Measurements from ENCODE around the gene CDKL5. TPM values are rescaled to one million over a fixed set of nuclear protein-coding genes. Genes with fewer than 3 reads are reported as not detected.

Gene CDKL5
- total RNA-seq, result 0.46 and 0.76 TPM in 2 replicates

- H3K4me1 Mint-ChIP-seq (ENCODE audit: low read depth), result peaks cover 9% of the 10 kb centered on the region
- intact Hi-C loops (cut with micrococcal nuclease), result loop anchor here (1.0 to 10.0 kb wide), 4 partner anchors 250 to 919 kb away; partner anchors contain the start of genes PDHA1 and PHKA2
- DNase-seq (ENCODE audit: low spot score), result peak; percentile 92
- H3K4me3 Mint-ChIP-seq (ENCODE audit: low read depth), result peak within 1 kb of the TSS; percentile 81
- H3K9me3 Mint-ChIP-seq, result no peaks in the 10 kb centered on the region
- H3K27ac Mint-ChIP-seq, result no peak within 1 kb of the TSS
- H3K36me3 Mint-ChIP-seq (ENCODE audit: low read depth), result no peaks in the 10 kb centered on the region
- H3K27me3 Mint-ChIP-seq (ENCODE audit: low read depth), result peaks cover 23% of the 10 kb centered on the region
Observed at GRCh38 chrX:18425199-18426003, at the start of gene CDKL5. Gene CDKL5, plus strand, starts transcription at chrX:18425608. Its CDS starts 81,489 bp downstream, at chrX:18507097.

DNA sequence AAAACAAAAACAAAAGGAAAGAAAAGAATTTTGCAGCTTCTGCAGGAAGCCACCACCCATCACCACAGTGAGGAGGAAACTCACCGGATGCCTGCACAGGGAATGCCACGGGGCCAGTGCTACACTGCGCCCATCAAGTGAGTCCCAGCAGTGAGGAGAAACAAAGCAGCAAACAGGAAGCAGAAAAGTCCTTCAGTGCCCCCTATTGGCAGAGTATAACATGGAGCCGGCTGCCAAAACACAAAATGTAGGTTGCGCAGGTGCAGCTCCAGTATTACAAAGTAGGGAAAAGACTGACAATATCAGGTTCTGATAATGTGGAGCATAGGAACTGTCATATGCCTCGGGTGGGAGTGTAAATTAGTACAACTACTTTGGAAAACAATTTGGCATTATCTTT lies 47.6 kb upstream of the CDKL5 start:
- H3K9me3 Mint-ChIP-seq, result no peaks in the 10 kb centered on the region
- H3K36me3 Mint-ChIP-seq (ENCODE audit: low read depth), result no peaks in the 10 kb centered on the region
- H3K4me3 Mint-ChIP-seq (ENCODE audit: low read depth), result no peak overlapping the region
- no peak for DNase-seq (ENCODE audit: low spot score)
- no peak overlapping the region for H3K27ac Mint-ChIP-seq
- H3K27me3 Mint-ChIP-seq (ENCODE audit: low read depth), result peaks cover 2% of the 10 kb centered on the region
- intact Hi-C loops (cut with micrococcal nuclease), result loop anchor here (10.0 kb wide), 1 partner anchor 433 kb away; no protein-coding TSS in a partner anchor
- peaks cover 2% of the 10 kb centered on the region for H3K4me1 Mint-ChIP-seq (ENCODE audit: low read depth)

DNA sequence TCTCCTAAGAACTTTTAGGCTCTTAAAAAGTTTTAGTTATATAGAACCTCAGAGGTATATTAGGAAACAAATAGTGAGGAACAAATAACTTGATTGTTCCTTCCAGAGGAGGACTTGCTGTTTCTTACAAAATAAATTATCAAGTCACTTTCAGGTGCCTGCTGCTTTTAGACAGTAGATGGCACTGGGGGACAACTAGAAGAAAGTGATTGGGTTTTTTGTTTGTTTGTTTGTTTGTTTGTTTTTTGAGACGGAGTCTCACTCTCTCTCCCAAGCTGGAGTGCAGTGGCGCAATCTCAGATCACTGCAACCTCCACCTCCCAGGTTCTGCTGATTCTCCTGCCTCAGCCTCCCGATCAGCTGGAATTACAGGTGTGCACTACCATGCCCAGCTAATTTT lies 35.4 kb upstream of the CDKL5 start:
- intact Hi-C loops (cut with micrococcal nuclease), result no loop called here
- Mint-ChIP-seq H3K9me3 (no peaks in the 10 kb centered on the region), H3K36me3 (ENCODE audit: low read depth) (no peaks in the 10 kb centered on the region), H3K27ac (no peak overlapping the region), H3K4me1 (ENCODE audit: low read depth) (peaks cover 2% of the 10 kb centered on the region), H3K4me3 (ENCODE audit: low read depth) (no peak overlapping the region), H3K27me3 (ENCODE audit: low read depth) (no peaks in the 10 kb centered on the region)
- no peak for DNase-seq (ENCODE audit: low spot score)

DNA sequence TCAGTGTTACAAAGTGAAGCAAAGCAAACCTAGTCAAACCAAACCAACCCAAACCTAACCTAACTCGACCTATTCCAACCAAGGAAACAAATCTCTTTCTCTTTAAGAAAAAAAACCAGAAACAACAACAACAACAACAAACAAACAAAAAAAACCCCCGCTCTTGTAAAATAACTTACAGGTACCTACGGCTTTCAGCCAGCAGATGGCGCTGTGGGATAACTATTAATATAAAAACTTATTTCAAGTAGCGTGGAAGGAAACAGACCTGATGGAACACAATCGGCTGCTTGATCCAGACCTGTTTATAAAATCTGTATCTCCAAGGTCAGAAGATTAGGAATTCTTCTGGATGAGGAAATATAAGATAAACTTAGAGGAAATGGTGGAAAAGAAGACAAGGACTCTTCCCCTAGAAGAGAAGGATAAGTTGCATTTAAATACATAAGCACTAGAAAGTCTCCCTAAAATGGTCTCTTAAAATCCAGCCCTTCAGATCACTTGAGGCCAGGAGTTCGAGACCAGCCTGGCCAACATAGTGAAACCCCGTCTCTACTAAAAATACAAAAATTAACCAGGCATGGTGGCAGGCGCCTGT lies 34.4 kb upstream of the CDKL5 start:
- Mint-ChIP-seq H3K4me1 (ENCODE audit: low read depth) (peaks cover 2% of the 10 kb centered on the region), H3K36me3 (ENCODE audit: low read depth) (no peaks in the 10 kb centered on the region), H3K27ac (no peak overlapping the region), H3K27me3 (ENCODE audit: low read depth) (no peaks in the 10 kb centered on the region), H3K4me3 (ENCODE audit: low read depth) (no peak overlapping the region), H3K9me3 (no peaks in the 10 kb centered on the region)
- DNase-seq (ENCODE audit: low spot score), result peak; percentile 21
- intact Hi-C loops (cut with micrococcal nuclease), result loop anchor here (1.0 kb wide), 1 partner anchor 944 kb away; no protein-coding TSS in a partner anchor

GRCh38 chrX:18394477-18394876 lies 30.9 kb upstream of the CDKL5 start:
- Mint-ChIP-seq H3K4me1 (ENCODE audit: low read depth) (peaks cover 2% of the 10 kb centered on the region), H3K27me3 (ENCODE audit: low read depth) (no peaks in the 10 kb centered on the region), H3K9me3 (no peaks in the 10 kb centered on the region), H3K27ac (no peak overlapping the region), H3K36me3 (ENCODE audit: low read depth) (no peaks in the 10 kb centered on the region), H3K4me3 (ENCODE audit: low read depth) (no peak overlapping the region)
- intact Hi-C loops (cut with micrococcal nuclease), result no loop called here
- DNase-seq (ENCODE audit: low spot score), result no peak

DNA sequence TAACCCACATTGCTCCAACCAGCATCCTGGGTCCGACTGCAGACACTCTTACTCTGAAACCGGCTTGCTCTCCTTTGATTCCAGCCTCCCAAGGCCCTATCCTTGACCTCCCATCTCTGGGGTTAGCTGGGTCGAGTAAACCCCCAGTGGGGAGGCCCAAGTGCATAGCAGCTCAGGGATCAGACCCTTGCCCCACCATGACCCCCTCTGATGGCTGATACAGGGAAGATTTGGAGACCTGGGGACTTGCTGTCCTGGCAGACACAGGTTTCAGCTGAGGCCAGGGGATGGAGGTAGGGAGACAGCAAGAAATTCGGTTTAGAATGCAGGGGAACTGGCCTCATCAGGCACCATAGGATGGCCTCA lies 23.6 kb upstream of the CDKL5 start:
- no peaks in the 10 kb centered on the region for H3K27me3 Mint-ChIP-seq (ENCODE audit: low read depth)
- no peak for DNase-seq (ENCODE audit: low spot score)
- H3K4me3 Mint-ChIP-seq (ENCODE audit: low read depth), result no peak overlapping the region
- no peaks in the 10 kb centered on the region for H3K4me1 Mint-ChIP-seq (ENCODE audit: low read depth)
- H3K27ac Mint-ChIP-seq, result no peak overlapping the region
- H3K36me3 Mint-ChIP-seq (ENCODE audit: low read depth), result no peaks in the 10 kb centered on the region
- no peaks in the 10 kb centered on the region for H3K9me3 Mint-ChIP-seq
- intact Hi-C loops (cut with micrococcal nuclease), result no loop called here

DNA sequence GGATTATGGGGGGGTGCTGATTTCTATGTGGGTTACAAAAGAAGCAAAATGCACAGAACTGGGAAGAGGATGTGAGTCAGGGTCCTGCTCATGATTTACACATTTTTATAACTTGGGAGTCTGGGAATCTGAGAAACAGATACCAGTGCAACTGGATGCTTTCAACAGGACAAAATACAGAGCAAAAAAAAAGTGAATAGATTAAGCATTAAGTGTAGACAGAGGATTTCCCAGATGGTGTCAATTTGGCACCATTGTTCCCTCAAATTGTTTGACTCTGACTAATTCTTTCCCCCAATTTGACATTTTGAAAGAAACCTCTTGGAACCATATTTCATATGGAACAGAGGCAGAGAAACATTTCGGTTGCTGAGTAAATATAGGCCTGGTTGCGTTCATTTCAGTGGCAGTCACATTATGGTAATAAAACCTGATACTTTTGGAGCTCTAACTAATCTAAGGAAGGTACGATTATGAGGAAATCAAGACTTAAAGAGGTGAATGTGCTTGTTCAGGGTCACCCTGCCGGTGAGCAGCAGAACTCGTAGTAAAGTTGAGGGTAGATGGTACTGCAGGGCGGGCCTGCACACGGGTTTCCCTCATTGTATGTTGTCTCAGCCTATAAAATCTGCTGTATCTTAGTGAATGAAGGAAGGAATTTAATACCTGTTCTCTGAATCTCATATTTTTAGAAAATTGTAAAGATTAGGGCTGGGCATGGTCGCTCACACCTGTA lies 18.7 kb upstream of the CDKL5 start:
- intact Hi-C loops (cut with micrococcal nuclease), result no loop called here
- Mint-ChIP-seq H3K27ac (no peak overlapping the region), H3K4me3 (ENCODE audit: low read depth) (no peak overlapping the region), H3K9me3 (no peaks in the 10 kb centered on the region), H3K36me3 (ENCODE audit: low read depth) (no peaks in the 10 kb centered on the region), H3K27me3 (ENCODE audit: low read depth) (no peaks in the 10 kb centered on the region), H3K4me1 (ENCODE audit: low read depth) (no peaks in the 10 kb centered on the region)
- no peak for DNase-seq (ENCODE audit: low spot score)

- H3K4me3 Mint-ChIP-seq (ENCODE audit: low read depth), result no peak overlapping the region
- no peaks in the 10 kb centered on the region for H3K36me3 Mint-ChIP-seq (ENCODE audit: low read depth)
- intact Hi-C loops (cut with micrococcal nuclease), result no loop called here
- no peaks in the 10 kb centered on the region for H3K9me3 Mint-ChIP-seq
- H3K27ac Mint-ChIP-seq, result no peak overlapping the region
- DNase-seq (ENCODE audit: low spot score), result no peak
- no peaks in the 10 kb centered on the region for H3K27me3 Mint-ChIP-seq (ENCODE audit: low read depth)
- H3K4me1 Mint-ChIP-seq (ENCODE audit: low read depth), result no peaks in the 10 kb centered on the region
Observed at GRCh38 chrX:18410038-18410437, 15.4 kb upstream of the CDKL5 start.

DNA sequence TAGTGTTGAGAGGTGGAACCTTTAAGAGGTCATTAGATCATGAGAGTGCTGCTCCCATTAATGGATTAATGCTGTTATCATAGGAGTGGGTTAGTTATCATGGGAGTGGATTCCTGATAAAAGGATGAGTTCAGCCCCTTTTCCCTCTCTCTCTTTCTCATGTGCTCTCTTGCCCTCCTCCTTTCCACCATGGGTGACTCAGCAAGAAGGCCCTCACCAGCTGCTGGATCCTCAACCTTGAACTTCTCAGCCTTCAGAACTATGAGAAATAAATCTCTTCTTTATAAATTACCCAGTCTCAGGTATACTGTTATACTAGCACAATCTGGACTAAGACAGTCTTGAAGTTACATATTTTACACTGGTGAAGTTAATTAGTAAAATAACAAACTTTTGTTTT lies 10.0 kb upstream of the CDKL5 start:
- H3K27me3 Mint-ChIP-seq (ENCODE audit: low read depth), result no peaks in the 10 kb centered on the region
- H3K4me3 Mint-ChIP-seq (ENCODE audit: low read depth), result no peak overlapping the region
- no peaks in the 10 kb centered on the region for H3K4me1 Mint-ChIP-seq (ENCODE audit: low read depth)
- intact Hi-C loops (cut with micrococcal nuclease), result no loop called here
- no peak for DNase-seq (ENCODE audit: low spot score)
- no peaks in the 10 kb centered on the region for H3K36me3 Mint-ChIP-seq (ENCODE audit: low read depth)
- no peaks in the 10 kb centered on the region for H3K9me3 Mint-ChIP-seq
- H3K27ac Mint-ChIP-seq, result no peak overlapping the region

DNA sequence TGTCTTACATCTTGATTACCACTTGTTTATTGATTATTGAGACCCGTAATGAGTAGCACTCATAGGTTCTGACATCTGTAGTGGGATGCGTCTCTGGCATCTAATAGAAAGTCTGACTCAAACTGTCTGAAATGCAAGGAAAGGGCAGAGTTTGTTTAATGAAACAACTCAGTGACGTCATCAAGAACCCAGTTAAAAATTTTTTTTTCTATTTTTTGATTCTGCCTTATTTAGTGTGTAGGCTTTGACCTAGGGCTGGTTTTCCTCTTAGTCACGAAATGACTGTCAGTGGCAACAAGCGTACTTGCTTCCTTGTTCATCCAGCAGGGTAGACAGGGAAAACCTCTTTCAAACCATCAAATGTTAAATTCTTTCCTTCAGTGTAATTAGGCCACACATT lies 3.1 kb upstream of the CDKL5 start:
- DNase-seq (ENCODE audit: low spot score), result no peak
- Mint-ChIP-seq H3K4me1 (ENCODE audit: low read depth) (peaks cover 9% of the 10 kb centered on the region), H3K9me3 (no peaks in the 10 kb centered on the region), H3K4me3 (ENCODE audit: low read depth) (no peak overlapping the region), H3K27me3 (ENCODE audit: low read depth) (peaks cover 16% of the 10 kb centered on the region), H3K27ac (no peak overlapping the region), H3K36me3 (ENCODE audit: low read depth) (no peaks in the 10 kb centered on the region)
- intact Hi-C loops (cut with micrococcal nuclease), result loop anchor here (10.0 kb wide), 1 partner anchor 922 kb away; the partner anchor contains the start of gene PDHA1

GRCh38 chrX:18422886-18423285 lies 2.5 kb upstream of the CDKL5 start:
- no peak overlapping the region for H3K4me3 Mint-ChIP-seq (ENCODE audit: low read depth)
- peaks cover 9% of the 10 kb centered on the region for H3K4me1 Mint-ChIP-seq (ENCODE audit: low read depth)
- peaks cover 16% of the 10 kb centered on the region for H3K27me3 Mint-ChIP-seq (ENCODE audit: low read depth)
- intact Hi-C loops (cut with micrococcal nuclease), result loop anchor here (10.0 kb wide), 1 partner anchor 922 kb away; the partner anchor contains the start of gene PDHA1
- no peak for DNase-seq (ENCODE audit: low spot score)
- H3K27ac Mint-ChIP-seq, result no peak overlapping the region
- no peaks in the 10 kb centered on the region for H3K9me3 Mint-ChIP-seq
- H3K36me3 Mint-ChIP-seq (ENCODE audit: low read depth), result no peaks in the 10 kb centered on the region

DNA sequence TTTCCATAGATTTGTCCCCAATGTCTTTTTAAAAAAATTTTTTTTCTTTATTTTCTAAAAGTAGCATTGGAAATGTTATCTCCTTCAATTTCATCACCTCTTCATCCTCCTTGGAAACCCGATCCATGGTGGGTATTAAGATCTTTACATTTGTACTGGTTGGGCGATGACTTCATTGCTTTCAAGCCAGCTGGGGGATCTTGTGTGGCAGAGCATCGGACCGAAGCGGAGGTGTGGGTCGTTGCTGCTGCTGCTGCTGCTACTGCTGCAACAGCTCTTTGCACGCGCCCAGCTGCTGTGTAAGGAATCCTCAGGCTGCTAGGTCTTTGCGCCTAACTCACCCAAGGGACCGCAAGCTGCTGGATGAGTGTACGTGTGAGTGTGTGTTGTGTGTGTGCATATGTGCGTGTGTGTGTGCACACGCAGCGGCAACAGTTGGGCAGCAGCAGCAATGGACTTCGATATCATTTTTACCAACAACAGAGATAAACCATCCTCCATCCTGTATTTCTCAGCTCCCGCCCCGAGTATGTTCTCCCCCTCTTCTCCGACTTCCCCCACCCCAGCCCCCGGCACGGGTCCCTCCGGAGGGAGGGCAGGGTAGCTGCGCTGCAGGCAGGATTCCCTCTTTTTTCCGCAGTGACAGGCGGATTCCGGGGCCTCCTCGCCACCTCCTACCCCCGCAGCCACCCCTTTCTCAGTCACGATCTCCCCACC lies 768 bp upstream of the CDKL5 start:
- intact Hi-C loops (cut with micrococcal nuclease), result loop anchor here (1.0 to 10.0 kb wide), 4 partner anchors 251 to 920 kb away; partner anchors contain the start of genes PDHA1 and PHKA2
- Mint-ChIP-seq H3K4me1 (ENCODE audit: low read depth) (peaks cover 9% of the 10 kb centered on the region), H3K27ac (no peak overlapping the region), H3K27me3 (ENCODE audit: low read depth) (peaks cover 23% of the 10 kb centered on the region), H3K9me3 (no peaks in the 10 kb centered on the region), H3K36me3 (ENCODE audit: low read depth) (no peaks in the 10 kb centered on the region), H3K4me3 (ENCODE audit: low read depth) (peak overlapping the region; percentile 81)
- peak; percentile 8 for DNase-seq (ENCODE audit: low spot score)
